Osteoblast (primary cell): ENCODE results near the gene BRSK2. TPM values are rescaled to one million over a fixed set of nuclear protein-coding genes. Genes with fewer than 3 reads are reported as not detected.

ENCODE experiments used
- DNase-seq: peaks from one replicate; pipeline ENCODE4 v3.0.0; 2011; ENCODE audit warnings: low spot score, mixed read lengths; ENCODE audit not compliant: insufficient read length; ENCODE audit errors: missing footprints
- H2AFZ ChIP-seq: 2 replicates; pipeline ENCODE4 v1.6.0; 2011; ENCODE audit warnings: mild to moderate bottlenecking, low read length
- H3K27ac ChIP-seq: 2 replicates; pipeline ENCODE4 v1.5.1; 2011; ENCODE audit warnings: mild to moderate bottlenecking, low read depth, low read length, moderate library complexity
- H3K27me3 ChIP-seq: 2 replicates; pipeline ENCODE4 v1.6.0; 2012; ENCODE audit warnings: mild to moderate bottlenecking, control low read depth, inconsistent platforms, low read length, moderate library complexity; ENCODE audit not compliant: insufficient read depth
- H3K36me3 ChIP-seq: 2 replicates; pipeline ENCODE4 v1.5.1; 2011; ENCODE audit warnings: mild to moderate bottlenecking, low read length, control low read depth, moderate library complexity; ENCODE audit not compliant: insufficient read depth
- H3K4me1 ChIP-seq: 2 replicates; pipeline ENCODE4 v1.5.1; 2011; ENCODE audit warnings: mild to moderate bottlenecking, low read length, control low read depth, moderate library complexity; ENCODE audit not compliant: insufficient read depth
- H3K4me2 ChIP-seq: 2 replicates; pipeline ENCODE4 v1.6.0; 2011; ENCODE audit warnings: mild to moderate bottlenecking, low read length; ENCODE audit not compliant: insufficient read depth
- H3K4me3 ChIP-seq: fragments of 200-600 bp; sonication (generic); 3 replicates; pipeline ENCODE4 v1.5.1; 2012; ENCODE audit warnings: mild to moderate bottlenecking, low read length, inconsistent platforms; ENCODE audit not compliant: insufficient read depth
- H3K79me2 ChIP-seq: 2 replicates; pipeline ENCODE4 v1.6.0; 2012; ENCODE audit warnings: mild to moderate bottlenecking, low read length, control low read depth, inconsistent platforms; ENCODE audit not compliant: insufficient read depth
- H3K9me3 ChIP-seq: 2 replicates; pipeline ENCODE4 v1.5.1; 2011; ENCODE audit warnings: low read depth, low read length, control low read depth
- H4K20me1 ChIP-seq: 2 replicates; pipeline ENCODE4 v1.6.0; 2012; ENCODE audit warnings: mild to moderate bottlenecking, low read length, control low read depth; ENCODE audit not compliant: insufficient read depth
- CTCF ChIP-seq: IDR thresholded peaks from 2 replicates; pipeline ENCODE4 v1.5.1; 2011; ENCODE audit warnings: mild to moderate bottlenecking, low read depth, low read length, moderate library complexity; ENCODE audit errors: extremely low read depth
- total RNA-seq: library from RNA; depleted of rRNA; stranded (reverse); fragments of >200 nt; gene quantifications from 2 replicates; pipeline ENCODE4 v1.2.3, GENCODE V29; 2012

BRSK2 gene
- total RNA-seq, 1 donor, result 0.36 TPM

- no peak overlapping the region for H3K27ac ChIP-seq
- peaks cover 4% of the 10 kb centered on the region for H3K4me1 ChIP-seq
- H2AFZ ChIP-seq, result no peak overlapping the region
- no peak overlapping the region for H3K4me2 ChIP-seq
- no peaks in the 10 kb centered on the region for H3K9me3 ChIP-seq
- peaks cover 71% of the 10 kb centered on the region for H4K20me1 ChIP-seq
- H3K4me3 ChIP-seq, result no peak overlapping the region
- peaks cover 53% of the 10 kb centered on the region for H3K79me2 ChIP-seq
- peak; percentile 71 for DNase-seq
- no peaks in the 10 kb centered on the region for H3K27me3 ChIP-seq
- no peak for TF ChIP-seq CTCF
- no peaks in the 10 kb centered on the region for H3K36me3 ChIP-seq
These were observed 95.2 kb downstream of the BRSK2 start for GRCh38 chr11:1484695-1485503.

GRCh38 chr11:1485504-1485885 lies 95.8 kb downstream of the BRSK2 start:
- Histone ChIP-seq H3K27me3 (no peaks in the 10 kb centered on the region), H4K20me1 (peaks cover 71% of the 10 kb centered on the region), H2AFZ (no peak overlapping the region), H3K4me1 (peaks cover 4% of the 10 kb centered on the region), H3K9me3 (no peaks in the 10 kb centered on the region), H3K4me3 (no peak overlapping the region), H3K36me3 (no peaks in the 10 kb centered on the region), H3K27ac (no peak overlapping the region), H3K79me2 (peaks cover 56% of the 10 kb centered on the region), H3K4me2 (no peak overlapping the region)
- DNase-seq, result peak; percentile 73
- no peak for TF ChIP-seq CTCF

GRCh38 chr11:1486054-1486825 lies 96.5 kb downstream of the BRSK2 start, which contains the start of gene MOB2:
Gene MOB2 (minus strand): TSS chr11:1486779. CDS start chr11:1486556, 223 bp downstream.
- Histone ChIP-seq H3K4me2 (no peak within 1 kb of the TSS), H3K9me3 (no peaks in the 10 kb centered on the region), H3K27me3 (no peaks in the 10 kb centered on the region), H4K20me1 (peaks cover 74% of the 10 kb centered on the region), H3K4me3 (no peak within 1 kb of the TSS), H2AFZ (no peak within 1 kb of the TSS), H3K4me1 (peaks cover 4% of the 10 kb centered on the region), H3K36me3 (no peaks in the 10 kb centered on the region), H3K27ac (no peak within 1 kb of the TSS), H3K79me2 (peaks cover 62% of the 10 kb centered on the region)
- DNase-seq, result peak; percentile 79
- TF ChIP-seq CTCF, result no peak
